Measurements from ENCODE around the gene ABCA13.

Gene ABCA13

DNA sequence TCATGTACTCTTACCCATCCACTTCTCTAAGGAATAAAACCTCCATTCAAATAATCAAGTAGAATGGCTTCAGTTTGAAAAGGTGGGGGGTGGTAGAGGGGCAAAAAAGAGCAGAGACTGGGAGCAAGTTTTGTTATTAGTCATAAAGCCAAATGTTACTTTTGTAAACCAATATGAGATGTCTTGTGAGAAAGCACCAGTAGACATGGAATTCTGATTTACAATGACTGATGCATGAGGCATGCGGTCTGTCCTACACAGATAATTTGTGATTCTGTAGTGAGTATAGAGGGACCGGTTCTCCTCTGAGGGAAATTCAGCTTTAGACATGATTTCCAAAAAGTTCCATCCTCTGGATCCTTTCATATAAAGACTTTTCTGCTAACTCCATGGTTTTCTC, 12.9 kb upstream of the ABCA13 start:
- no peak overlapping the region for H3K27ac ChIP-seq
- TF ChIP-seq, protein P1, sequence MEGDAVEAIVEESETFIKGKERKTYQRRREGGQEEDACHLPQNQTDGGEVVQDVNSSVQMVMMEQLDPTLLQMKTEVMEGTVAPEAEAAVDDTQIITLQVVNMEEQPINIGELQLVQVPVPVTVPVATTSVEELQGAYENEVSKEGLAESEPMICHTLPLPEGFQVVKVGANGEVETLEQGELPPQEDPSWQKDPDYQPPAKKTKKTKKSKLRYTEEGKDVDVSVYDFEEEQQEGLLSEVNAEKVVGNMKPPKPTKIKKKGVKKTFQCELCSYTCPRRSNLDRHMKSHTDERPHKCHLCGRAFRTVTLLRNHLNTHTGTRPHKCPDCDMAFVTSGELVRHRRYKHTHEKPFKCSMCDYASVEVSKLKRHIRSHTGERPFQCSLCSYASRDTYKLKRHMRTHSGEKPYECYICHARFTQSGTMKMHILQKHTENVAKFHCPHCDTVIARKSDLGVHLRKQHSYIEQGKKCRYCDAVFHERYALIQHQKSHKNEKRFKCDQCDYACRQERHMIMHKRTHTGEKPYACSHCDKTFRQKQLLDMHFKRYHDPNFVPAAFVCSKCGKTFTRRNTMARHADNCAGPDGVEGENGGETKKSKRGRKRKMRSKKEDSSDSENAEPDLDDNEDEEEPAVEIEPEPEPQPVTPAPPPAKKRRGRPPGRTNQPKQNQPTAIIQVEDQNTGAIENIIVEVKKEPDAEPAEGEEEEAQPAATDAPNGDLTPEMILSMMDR (conservative IDR thresholded peaks at IDR 0.05): no peak
- TF ChIP-seq ZFX (IDR thresholded peaks at IDR 0.05): no peak

DNA sequence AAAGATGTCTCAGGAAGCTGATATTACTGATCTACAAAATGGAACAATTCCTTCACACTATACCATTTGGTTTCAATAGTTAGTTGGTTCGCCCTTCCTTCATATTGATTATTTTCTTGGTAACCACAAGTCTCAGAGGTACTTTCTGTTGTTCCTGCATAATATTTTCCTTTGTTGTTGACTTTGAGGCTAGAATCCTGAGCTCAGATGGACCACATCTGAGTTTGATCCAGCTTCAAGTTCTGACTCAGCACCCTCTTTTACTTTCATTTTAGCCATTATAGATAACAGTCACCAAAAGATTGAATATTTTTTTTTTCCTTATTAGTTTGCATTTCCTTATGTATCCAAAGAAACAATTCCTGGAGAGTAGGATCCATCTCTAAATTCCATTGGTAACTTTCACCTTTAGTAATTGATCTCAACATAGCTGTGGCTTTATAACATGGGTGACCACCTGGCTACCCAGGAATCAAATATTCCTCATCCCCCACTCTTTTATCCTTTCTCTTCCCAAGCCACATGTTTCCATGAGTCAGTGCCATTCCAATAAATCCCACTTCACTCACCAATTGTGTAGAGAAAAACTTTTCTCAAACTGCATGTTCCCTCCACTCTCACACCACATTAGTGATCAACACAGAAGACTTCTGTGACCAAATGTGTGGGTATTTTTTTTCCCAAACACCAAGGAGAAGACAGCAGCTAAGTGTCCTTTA, 9.7 kb upstream of the ABCA13 start:
- TF ChIP-seq, protein P1 (conservative IDR thresholded peaks at IDR 0.05): no peak
- TF ChIP-seq ZFX (IDR thresholded peaks at IDR 0.05): no peak
- H3K27ac ChIP-seq: no peak overlapping the region

- no peak overlapping the region for H3K27ac ChIP-seq
- TF ChIP-seq, protein P1 (conservative IDR thresholded peaks at IDR 0.05): no peak
- no peak for TF ChIP-seq ZFX (IDR thresholded peaks at IDR 0.05)
These were observed 6.1 kb upstream of the ABCA13 start for GRCh38 chr7:48165157-48165556.

GRCh38 chr7:48168159-48168558, 3.1 kb upstream of the ABCA13 start:
- H3K27ac ChIP-seq: no peak overlapping the region
- TF ChIP-seq ZFX (IDR thresholded peaks at IDR 0.05): no peak
- TF ChIP-seq, protein P1 (conservative IDR thresholded peaks at IDR 0.05): no peak

DNA sequence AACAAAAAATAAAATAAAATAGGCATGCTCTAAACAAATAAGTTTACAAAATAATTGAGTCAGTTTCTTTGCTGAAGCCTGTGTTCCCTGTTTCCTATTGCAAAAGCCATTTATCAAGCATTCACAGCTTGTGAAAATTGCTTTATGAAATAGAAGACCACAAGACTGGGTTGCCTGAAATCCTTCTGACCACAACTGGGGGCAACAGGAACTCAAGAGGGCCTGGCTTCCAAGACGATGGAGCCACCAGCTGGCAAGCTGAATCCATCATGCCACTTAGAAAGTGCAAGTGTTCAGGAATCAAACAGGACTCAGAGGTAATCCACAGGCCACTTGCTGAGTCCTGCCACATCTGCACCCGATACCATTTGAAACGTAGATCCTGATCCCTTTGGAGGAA, 752 bp upstream of the ABCA13 start:
- TF ChIP-seq, protein P1 (conservative IDR thresholded peaks at IDR 0.05): no peak
- TF ChIP-seq ZFX (IDR thresholded peaks at IDR 0.05): no peak
- H3K27ac ChIP-seq: no peak overlapping the region

DNA sequence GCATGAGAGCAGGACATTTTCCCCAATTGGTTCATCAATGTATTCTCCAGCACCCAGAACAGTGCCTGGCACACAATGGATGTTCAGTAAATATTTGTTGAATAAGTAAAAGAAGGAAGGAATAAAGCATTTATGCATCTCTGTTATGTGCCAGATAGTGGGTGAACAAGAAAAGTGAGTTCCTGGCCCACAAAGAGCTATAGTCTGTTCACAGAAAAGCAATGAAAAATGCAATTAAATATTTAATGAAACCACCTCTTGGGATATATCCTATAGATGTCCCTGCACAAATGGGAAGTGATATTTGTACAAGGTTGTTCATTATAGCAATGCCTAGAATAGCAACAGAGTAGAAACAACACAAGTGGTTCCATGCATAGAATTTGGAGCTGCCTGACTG, 2.1 kb downstream of the ABCA13 start:
- H3K27ac ChIP-seq: no peak overlapping the region
- TF ChIP-seq, protein P1 (conservative IDR thresholded peaks at IDR 0.05): no peak
- no peak for TF ChIP-seq ZFX (IDR thresholded peaks at IDR 0.05)

DNA sequence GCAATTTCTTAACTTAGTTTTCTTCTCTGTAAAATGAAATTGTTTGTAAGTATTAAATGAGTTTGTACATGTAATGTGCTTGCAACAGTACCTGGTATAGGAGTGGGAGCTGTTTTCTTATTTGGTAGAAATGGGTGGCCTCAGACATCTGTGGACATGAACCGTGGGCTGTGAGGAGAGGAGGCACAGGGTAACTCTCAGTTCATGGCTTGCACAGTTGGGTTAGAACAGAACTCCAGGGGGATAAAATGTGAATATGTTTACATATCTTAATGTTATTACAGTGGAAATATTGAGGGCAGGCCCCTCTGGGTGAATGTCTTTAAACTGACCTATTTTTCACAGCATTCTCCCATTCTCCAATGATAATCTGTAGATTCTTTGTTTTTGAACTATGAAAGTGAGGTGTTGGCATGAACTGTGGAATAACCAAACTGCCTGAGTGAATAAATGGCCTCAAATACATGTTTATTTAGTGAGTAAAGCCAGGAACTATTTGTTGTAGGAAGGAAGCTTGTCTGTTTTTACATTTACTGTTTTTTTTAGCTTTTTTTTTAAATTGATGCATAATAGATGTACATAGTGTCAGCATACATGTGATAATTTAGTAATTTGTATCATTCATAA, 2.6 kb downstream of the ABCA13 start:
- no peak overlapping the region for H3K27ac ChIP-seq
- no peak for TF ChIP-seq ZFX (IDR thresholded peaks at IDR 0.05)
- TF ChIP-seq, protein P1 (conservative IDR thresholded peaks at IDR 0.05): no peak
